ENCODE results near the gene NOD2.

- TF ChIP-seq CTCF (IDR thresholded peaks at IDR 0.05; ENCODE audit: low read depth, low read length, missing input control): no peak
- no peak for TF ChIP-seq MAX (IDR thresholded peaks at IDR 0.05)
- no peak for TF ChIP-seq TAF1 (conservative IDR thresholded peaks at IDR 0.05)
- TF ChIP-seq, protein P1, sequence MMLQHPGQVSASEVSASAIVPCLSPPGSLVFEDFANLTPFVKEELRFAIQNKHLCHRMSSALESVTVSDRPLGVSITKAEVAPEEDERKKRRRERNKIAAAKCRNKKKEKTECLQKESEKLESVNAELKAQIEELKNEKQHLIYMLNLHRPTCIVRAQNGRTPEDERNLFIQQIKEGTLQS (IDR thresholded peaks at IDR 0.05): no peak
- no peak for TF ChIP-seq YY1 (IDR thresholded peaks at IDR 0.05)
- TF ChIP-seq, protein P2, sequence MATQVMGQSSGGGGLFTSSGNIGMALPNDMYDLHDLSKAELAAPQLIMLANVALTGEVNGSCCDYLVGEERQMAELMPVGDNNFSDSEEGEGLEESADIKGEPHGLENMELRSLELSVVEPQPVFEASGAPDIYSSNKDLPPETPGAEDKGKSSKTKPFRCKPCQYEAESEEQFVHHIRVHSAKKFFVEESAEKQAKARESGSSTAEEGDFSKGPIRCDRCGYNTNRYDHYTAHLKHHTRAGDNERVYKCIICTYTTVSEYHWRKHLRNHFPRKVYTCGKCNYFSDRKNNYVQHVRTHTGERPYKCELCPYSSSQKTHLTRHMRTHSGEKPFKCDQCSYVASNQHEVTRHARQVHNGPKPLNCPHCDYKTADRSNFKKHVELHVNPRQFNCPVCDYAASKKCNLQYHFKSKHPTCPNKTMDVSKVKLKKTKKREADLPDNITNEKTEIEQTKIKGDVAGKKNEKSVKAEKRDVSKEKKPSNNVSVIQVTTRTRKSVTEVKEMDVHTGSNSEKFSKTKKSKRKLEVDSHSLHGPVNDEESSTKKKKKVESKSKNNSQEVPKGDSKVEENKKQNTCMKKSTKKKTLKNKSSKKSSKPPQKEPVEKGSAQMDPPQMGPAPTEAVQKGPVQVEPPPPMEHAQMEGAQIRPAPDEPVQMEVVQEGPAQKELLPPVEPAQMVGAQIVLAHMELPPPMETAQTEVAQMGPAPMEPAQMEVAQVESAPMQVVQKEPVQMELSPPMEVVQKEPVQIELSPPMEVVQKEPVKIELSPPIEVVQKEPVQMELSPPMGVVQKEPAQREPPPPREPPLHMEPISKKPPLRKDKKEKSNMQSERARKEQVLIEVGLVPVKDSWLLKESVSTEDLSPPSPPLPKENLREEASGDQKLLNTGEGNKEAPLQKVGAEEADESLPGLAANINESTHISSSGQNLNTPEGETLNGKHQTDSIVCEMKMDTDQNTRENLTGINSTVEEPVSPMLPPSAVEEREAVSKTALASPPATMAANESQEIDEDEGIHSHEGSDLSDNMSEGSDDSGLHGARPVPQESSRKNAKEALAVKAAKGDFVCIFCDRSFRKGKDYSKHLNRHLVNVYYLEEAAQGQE (IDR thresholded peaks at IDR 0.05): no peak
- no peak for TF ChIP-seq SP1 (IDR thresholded peaks at IDR 0.05)
- no peak for TF ChIP-seq EGR1 (IDR thresholded peaks at IDR 0.05; ENCODE audit: low read depth in 2 of 2)
- TF ChIP-seq GABPA (IDR thresholded peaks at IDR 0.05 in 1 of 2, conservative IDR thresholded peaks at IDR 0.05 in 1 of 2): no peak
- TF ChIP-seq, protein P3, sequence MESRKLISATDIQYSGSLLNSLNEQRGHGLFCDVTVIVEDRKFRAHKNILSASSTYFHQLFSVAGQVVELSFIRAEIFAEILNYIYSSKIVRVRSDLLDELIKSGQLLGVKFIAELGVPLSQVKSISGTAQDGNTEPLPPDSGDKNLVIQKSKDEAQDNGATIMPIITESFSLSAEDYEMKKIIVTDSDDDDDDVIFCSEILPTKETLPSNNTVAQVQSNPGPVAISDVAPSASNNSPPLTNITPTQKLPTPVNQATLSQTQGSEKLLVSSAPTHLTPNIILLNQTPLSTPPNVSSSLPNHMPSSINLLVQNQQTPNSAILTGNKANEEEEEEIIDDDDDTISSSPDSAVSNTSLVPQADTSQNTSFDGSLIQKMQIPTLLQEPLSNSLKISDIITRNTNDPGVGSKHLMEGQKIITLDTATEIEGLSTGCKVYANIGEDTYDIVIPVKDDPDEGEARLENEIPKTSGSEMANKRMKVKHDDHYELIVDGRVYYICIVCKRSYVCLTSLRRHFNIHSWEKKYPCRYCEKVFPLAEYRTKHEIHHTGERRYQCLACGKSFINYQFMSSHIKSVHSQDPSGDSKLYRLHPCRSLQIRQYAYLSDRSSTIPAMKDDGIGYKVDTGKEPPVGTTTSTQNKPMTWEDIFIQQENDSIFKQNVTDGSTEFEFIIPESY (IDR thresholded peaks at IDR 0.05): no peak
- no peak for TF ChIP-seq RAD21 (IDR thresholded peaks at IDR 0.05)
- TF ChIP-seq JUND (IDR thresholded peaks at IDR 0.05): no peak
Observed at GRCh38 chr16:50674831-50675230, 18.6 kb upstream of the NOD2 start.

Data from liver (tissue), 3 donors.